ENCODE data around the gene ULK4.

Gene ULK4

DNA sequence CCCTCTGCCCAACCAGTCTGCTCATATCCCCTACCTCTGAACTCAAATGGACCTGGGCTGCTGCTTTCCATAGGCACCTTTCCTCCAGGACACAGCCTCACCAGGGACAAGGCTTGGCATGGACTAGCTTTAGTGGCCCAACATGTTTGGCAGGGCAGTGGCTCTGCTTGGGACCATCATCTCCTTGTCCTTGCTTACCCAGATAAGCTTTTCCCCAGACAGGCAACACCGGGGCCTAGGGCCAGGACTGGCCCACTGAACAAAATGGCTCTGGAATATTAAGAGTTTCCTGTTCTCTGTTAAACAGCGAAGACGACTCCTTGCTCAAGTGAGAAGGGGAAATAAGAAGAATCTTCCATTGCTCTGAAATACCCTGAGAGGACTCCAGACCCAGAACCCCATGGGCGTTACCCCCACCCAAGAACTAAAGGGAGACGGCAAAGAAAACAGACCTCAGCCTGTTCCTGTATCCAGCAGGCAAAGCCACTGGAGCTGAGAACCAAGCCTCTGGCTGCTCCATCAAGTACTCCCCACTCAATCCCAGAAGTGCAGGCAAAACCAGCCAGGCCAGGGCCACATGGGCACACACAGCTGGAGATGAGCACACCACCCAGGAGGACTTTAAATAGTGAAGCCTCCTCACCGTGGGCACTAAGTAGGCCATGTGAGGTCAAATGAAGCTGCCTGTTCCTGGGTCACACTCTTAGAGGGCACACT, 717.1 kb downstream of the ULK4 start:
- DNase-seq (ENCODE audit: insufficient read length, low spot score) (no peak), FAIRE-seq (no peak)
- no peak for TF ChIP-seq TAF1 (IDR thresholded peaks at IDR 0.05; ENCODE audit: low read depth, low read length)
- TF ChIP-seq POU2F2 (IDR thresholded peaks at IDR 0.05; ENCODE audit: low read depth, low read length): no peak
- no peak for TF ChIP-seq SPI1 (IDR thresholded peaks at IDR 0.05; ENCODE audit: low read depth, low read length)
- no peak for TF ChIP-seq POLR2A (IDR thresholded peaks at IDR 0.05; ENCODE audit: low read depth, low read length)
- no peak for TF ChIP-seq POLR2AphosphoS5 (IDR thresholded peaks at IDR 0.05; ENCODE audit: low read depth, low read length)
- TF ChIP-seq PAX5 (IDR thresholded peaks at IDR 0.05; ENCODE audit: insufficient read depth, low read length, severe bottlenecking): no peak

DNA sequence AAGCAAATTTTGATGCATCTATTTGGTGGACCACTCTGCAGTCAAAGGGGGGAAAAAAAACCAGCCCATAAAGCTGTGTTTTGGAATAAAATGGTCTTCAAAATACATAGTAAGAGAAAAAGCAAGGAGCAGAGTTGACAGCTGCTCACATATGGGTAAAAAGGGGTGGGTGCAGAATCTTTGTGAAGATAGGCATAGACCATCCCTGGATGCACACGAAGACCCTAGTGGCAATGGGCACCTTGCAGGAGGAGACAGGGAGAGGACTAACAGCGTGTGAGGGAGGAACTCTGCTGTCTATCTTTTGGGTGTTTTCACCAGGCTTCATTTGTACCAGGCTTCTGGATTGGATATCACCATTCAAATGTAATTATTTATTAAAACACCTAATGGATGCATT, 718.7 kb downstream of the ULK4 start:
- TF ChIP-seq POU2F2 (IDR thresholded peaks at IDR 0.05; ENCODE audit: low read depth, low read length) (no peak), POLR2AphosphoS5 (IDR thresholded peaks at IDR 0.05; ENCODE audit: low read depth, low read length) (peak; percentile 68), SPI1 (IDR thresholded peaks at IDR 0.05; ENCODE audit: low read depth, low read length) (no peak), POLR2A (IDR thresholded peaks at IDR 0.05; ENCODE audit: low read depth, low read length) (0 out of 2 replicates have a peak, but pooled peaks have one; percentile 34), PAX5 (IDR thresholded peaks at IDR 0.05; ENCODE audit: insufficient read depth, low read length, severe bottlenecking) (no peak), TAF1 (IDR thresholded peaks at IDR 0.05; ENCODE audit: low read depth, low read length) (no peak)
- FAIRE-seq (no peak), DNase-seq (ENCODE audit: insufficient read length, low spot score) (no peak)

DNA sequence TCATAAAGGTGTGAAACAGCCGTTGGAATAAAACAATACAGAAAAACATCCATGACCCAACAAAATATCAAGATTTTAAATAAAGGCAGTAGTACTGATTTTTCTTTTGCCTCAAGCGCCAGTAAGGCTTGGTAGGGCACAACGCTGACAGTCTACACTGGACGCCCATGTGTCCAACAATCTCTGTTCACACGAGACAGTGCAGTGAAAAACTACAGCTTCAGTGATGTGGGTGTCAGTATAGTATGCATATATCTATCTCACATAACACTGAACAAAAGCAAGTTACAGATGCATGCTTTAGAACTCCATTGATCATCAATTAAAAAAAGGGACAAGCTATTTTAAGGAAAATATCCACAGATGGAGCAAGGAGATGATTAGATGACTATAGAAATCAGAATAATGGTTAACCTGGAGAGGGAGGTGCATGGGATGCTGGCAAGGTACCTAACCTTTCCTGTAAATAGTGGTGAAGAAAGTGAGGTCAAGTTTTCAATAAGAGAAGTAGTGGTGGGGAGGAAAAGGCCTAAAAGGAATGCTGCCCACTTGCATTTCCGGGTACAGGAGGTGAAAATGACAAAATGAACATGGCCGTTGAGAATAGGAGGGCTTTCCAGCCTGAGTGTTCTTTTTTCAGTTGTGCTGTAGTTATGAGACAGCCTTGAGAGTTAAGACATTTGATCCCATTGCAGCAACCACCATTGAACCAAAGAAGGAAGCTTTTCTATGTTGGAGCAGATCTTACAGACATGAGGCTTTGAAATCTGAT, 719.9 kb downstream of the ULK4 start:
- no peak for DNase-seq (ENCODE audit: insufficient read length, low spot score)
- TF ChIP-seq POLR2A (IDR thresholded peaks at IDR 0.05; ENCODE audit: low read depth, low read length) (peak; percentile 35), SPI1 (IDR thresholded peaks at IDR 0.05; ENCODE audit: low read depth, low read length) (no peak), POLR2AphosphoS5 (IDR thresholded peaks at IDR 0.05; ENCODE audit: low read depth, low read length) (peak; percentile 74), POU2F2 (IDR thresholded peaks at IDR 0.05; ENCODE audit: low read depth, low read length) (no peak), PAX5 (IDR thresholded peaks at IDR 0.05; ENCODE audit: insufficient read depth, low read length, severe bottlenecking) (no peak), TAF1 (IDR thresholded peaks at IDR 0.05; ENCODE audit: low read depth, low read length) (no peak)
- no peak for FAIRE-seq

DNA sequence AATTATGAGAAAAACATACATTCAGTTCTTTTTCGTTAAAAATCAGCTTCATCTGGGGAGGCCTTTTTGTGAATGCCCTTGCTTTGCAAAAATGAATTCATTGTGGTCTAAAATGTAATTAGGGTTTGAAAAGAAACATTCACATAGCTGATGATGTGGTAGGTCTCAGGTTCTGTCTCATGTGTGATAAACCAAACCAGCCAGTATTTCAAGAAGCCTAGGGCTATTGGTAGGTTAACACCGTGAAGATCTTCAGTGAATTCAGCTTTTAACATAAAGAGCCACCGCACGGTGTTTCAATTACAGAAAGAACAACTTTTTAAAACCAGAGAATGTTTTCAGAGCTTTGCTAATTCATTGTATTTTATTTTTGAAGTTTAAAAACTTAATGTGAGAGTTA, 720.7 kb downstream of the ULK4 start:
- TF ChIP-seq TAF1 (IDR thresholded peaks at IDR 0.05; ENCODE audit: low read depth, low read length): no peak
- TF ChIP-seq POU2F2 (IDR thresholded peaks at IDR 0.05; ENCODE audit: low read depth, low read length): no peak
- 0 out of 2 replicates have a peak, but pooled peaks have one; percentile 21 for TF ChIP-seq POLR2AphosphoS5 (IDR thresholded peaks at IDR 0.05; ENCODE audit: low read depth, low read length)
- no peak for TF ChIP-seq PAX5 (IDR thresholded peaks at IDR 0.05; ENCODE audit: insufficient read depth, low read length, severe bottlenecking)
- DNase-seq (ENCODE audit: insufficient read length, low spot score) (no peak), FAIRE-seq (no peak)

DNA sequence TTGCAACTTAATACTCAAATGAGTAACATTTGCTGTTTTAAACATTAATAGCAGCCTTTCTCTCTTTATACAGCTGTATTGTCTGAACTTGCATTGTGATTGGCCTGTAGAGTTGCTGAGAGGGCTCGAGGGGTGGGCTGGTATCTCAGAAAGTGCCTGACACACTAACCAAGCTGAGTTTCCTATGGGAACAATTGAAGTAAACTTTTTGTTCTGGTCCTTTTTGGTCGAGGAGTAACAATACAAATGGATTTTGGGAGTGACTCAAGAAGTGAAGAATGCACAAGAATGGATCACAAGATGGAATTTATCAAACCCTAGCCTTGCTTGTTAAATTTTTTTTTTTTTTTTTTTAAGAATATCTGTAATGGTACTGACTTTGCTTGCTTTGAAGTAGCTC, 722.3 kb downstream of the ULK4 start:
- FAIRE-seq: no peak

DNA sequence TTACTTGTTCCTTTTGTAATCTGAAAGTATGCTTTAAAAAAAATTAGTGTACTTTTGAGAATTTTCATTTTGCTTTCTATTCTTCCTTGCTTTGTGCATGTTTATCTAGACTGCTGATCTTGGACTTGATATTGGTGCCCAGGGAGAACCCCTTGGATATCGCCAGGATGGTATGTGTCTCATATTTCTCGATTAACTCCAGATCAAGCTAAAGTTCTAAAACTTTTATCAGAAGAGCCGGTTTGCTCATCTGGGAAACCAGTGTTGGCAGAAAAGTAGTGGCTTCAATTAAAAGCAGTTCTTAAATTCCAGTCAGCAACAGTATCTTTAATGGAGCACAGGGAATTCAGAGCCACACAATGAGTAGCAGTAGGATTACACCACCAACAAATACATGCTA, 724.0 kb downstream of the ULK4 start:
- FAIRE-seq (no peak), DNase-seq (ENCODE audit: insufficient read length, low spot score) (no peak)
- TF ChIP-seq SPI1 (IDR thresholded peaks at IDR 0.05; ENCODE audit: low read depth, low read length) (no peak), POU2F2 (IDR thresholded peaks at IDR 0.05; ENCODE audit: low read depth, low read length) (no peak), POLR2AphosphoS5 (IDR thresholded peaks at IDR 0.05; ENCODE audit: low read depth, low read length) (no peak), TAF1 (IDR thresholded peaks at IDR 0.05; ENCODE audit: low read depth, low read length) (no peak), PAX5 (IDR thresholded peaks at IDR 0.05; ENCODE audit: insufficient read depth, low read length, severe bottlenecking) (no peak), POLR2A (IDR thresholded peaks at IDR 0.05; ENCODE audit: low read depth, low read length) (no peak)

More for the DNA sequence above, 722.3 kb downstream of the ULK4 start:
- TF ChIP-seq SPI1 (IDR thresholded peaks at IDR 0.05; ENCODE audit: low read depth, low read length) (no peak), POLR2A (IDR thresholded peaks at IDR 0.05; ENCODE audit: low read depth, low read length) (no peak), POU2F2 (IDR thresholded peaks at IDR 0.05; ENCODE audit: low read depth, low read length) (no peak), POLR2AphosphoS5 (IDR thresholded peaks at IDR 0.05; ENCODE audit: low read depth, low read length) (no peak), TAF1 (IDR thresholded peaks at IDR 0.05; ENCODE audit: low read depth, low read length) (no peak), PAX5 (IDR thresholded peaks at IDR 0.05; ENCODE audit: insufficient read depth, low read length, severe bottlenecking) (no peak)
- no peak for DNase-seq (ENCODE audit: insufficient read length, low spot score)

DNA sequence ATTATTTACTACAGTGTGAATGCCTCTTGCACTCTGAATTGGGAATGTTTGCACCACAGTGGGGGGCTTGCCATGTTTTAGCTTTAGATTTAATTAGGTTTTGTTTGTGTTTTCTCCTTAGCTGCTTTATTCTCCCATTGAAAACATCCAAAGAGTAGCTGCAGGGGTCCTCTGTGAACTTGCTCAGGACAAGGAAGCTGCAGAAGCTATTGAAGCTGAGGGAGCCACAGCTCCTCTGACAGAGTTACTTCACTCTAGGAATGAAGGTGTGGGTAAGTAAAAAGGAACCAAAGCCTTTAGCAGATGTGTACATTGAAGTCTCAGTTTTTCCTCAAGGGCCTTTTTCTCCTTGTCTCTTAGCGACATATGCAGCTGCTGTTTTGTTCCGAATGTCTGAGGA, 725.7 kb downstream of the ULK4 start:
- TF ChIP-seq PAX5 (IDR thresholded peaks at IDR 0.05; ENCODE audit: insufficient read depth, low read length, severe bottlenecking): no peak
- TF ChIP-seq POLR2AphosphoS5 (IDR thresholded peaks at IDR 0.05; ENCODE audit: low read depth, low read length): no peak
- TF ChIP-seq SPI1 (IDR thresholded peaks at IDR 0.05; ENCODE audit: low read depth, low read length): no peak
- no peak for TF ChIP-seq POU2F2 (IDR thresholded peaks at IDR 0.05; ENCODE audit: low read depth, low read length)
- TF ChIP-seq POLR2A (IDR thresholded peaks at IDR 0.05; ENCODE audit: low read depth, low read length): no peak
- TF ChIP-seq TAF1 (IDR thresholded peaks at IDR 0.05; ENCODE audit: low read depth, low read length): no peak
- DNase-seq (ENCODE audit: insufficient read length, low spot score): no peak
- FAIRE-seq: no peak

DNA sequence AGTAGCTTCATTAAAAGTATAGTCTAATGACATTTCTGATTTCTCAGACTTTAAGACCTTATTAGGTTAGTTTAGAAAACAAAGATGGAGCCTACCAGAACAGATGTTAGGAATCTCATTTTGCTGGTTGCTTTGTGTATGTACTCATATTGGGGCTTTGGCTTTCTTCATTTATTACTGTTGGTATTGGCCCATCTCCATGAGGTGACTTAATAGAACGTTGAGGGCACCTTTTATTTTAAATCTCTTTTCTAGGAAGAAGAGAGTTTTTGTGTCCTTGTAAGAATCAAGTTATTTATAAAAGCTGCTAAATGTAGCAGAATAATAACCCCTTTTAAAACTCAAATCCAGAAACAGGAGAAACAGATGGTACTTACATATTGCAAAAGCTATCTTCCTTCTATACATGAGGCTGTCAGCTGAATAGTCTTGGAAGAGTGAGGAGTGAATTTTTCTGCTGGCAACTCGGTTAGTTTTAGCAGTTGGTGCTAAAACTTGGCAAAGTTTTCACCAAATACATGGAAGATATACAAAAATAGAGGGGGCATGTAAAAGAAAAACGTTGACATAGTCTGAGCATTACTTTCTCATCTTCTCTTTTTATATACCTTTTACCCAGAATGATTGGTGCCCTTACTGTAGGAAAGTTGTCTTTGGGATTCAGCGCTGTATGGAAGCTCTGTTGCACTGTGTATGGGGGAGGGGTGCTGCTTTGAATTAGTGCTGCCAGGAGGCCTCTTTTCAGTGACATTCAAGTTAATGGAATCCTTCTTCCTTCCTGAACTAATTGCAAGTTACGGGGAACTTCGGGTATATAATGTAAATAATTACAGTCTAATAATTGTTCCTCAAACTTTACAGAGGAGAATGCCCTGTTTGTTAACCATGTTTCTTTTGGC, 726.8 kb downstream of the ULK4 start:
- DNase-seq (ENCODE audit: insufficient read length, low spot score) (no peak), FAIRE-seq (no peak)
- TF ChIP-seq PAX5 (IDR thresholded peaks at IDR 0.05; ENCODE audit: insufficient read depth, low read length, severe bottlenecking): no peak
- no peak for TF ChIP-seq SPI1 (IDR thresholded peaks at IDR 0.05; ENCODE audit: low read depth, low read length)

All from GM12891 (cell line).